ENCODE results near the gene IGSF21. TPM values are rescaled to one million over a fixed set of nuclear protein-coding genes. Genes with fewer than 3 reads are reported as not detected.

IGSF21 gene
- total RNA-seq, 1 donor from 2014 or later = 1.00 TPM

GRCh38 chr1:18192182-18192581, 84.6 kb downstream of the IGSF21 start:
- intact Hi-C loops (cut with DNase I) = no loop called here
- DNase-seq (ENCODE audit: low spot score) = no peak

GRCh38 chr1:18192974-18193373, 85.4 kb downstream of the IGSF21 start:
- intact Hi-C loops (cut with DNase I) = no loop called here
- DNase-seq (ENCODE audit: low spot score) = no peak

GRCh38 chr1:18197299-18197698, 89.7 kb downstream of the IGSF21 start:
- intact Hi-C loops (cut with DNase I) = no loop called here
- no peak for DNase-seq (ENCODE audit: low spot score)

GRCh38 chr1:18198260-18198659, 90.7 kb downstream of the IGSF21 start:
- intact Hi-C loops (cut with DNase I) = no loop called here
- no peak for DNase-seq (ENCODE audit: low spot score)

GRCh38 chr1:18199462-18199861, 91.9 kb downstream of the IGSF21 start:
- no peak for DNase-seq (ENCODE audit: low spot score)
- intact Hi-C loops (cut with DNase I) = no loop called here

GRCh38 chr1:18200136-18200717, 92.6 kb downstream of the IGSF21 start:
- no peak for DNase-seq (ENCODE audit: low spot score)

GRCh38 chr1:18200918-18201317, 93.3 kb downstream of the IGSF21 start:
- no peak for DNase-seq (ENCODE audit: low spot score)
- intact Hi-C loops (cut with DNase I) = no loop called here

More at GRCh38 chr1:18200136-18200717, 92.6 kb downstream of the IGSF21 start:
- intact Hi-C loops (cut with DNase I) = no loop called here

GRCh38 chr1:18201997-18202719, 94.6 kb downstream of the IGSF21 start:
- intact Hi-C loops (cut with DNase I) = no loop called here
- DNase-seq (ENCODE audit: low spot score) = no peak

GRCh38 chr1:18203645-18204044, 96.0 kb downstream of the IGSF21 start:
- DNase-seq (ENCODE audit: low spot score) = no peak
- intact Hi-C loops (cut with DNase I) = no loop called here

GRCh38 chr1:18204575-18204974, 97.0 kb downstream of the IGSF21 start:
- intact Hi-C loops (cut with DNase I) = no loop called here
- DNase-seq (ENCODE audit: low spot score) = no peak

- intact Hi-C loops (cut with DNase I) = no loop called here
- DNase-seq (ENCODE audit: low spot score) = no peak
These were observed 97.7 kb downstream of the IGSF21 start for GRCh38 chr1:18205319-18205718.

- DNase-seq (ENCODE audit: low spot score) = no peak
- intact Hi-C loops (cut with DNase I) = no loop called here
These were observed 104.2 kb downstream of the IGSF21 start for GRCh38 chr1:18211764-18212163.

GRCh38 chr1:18217398-18218043, 109.9 kb downstream of the IGSF21 start:
- DNase-seq (ENCODE audit: low spot score) = no peak
- intact Hi-C loops (cut with DNase I) = no loop called here

GRCh38 chr1:18229625-18230024, 122.0 kb downstream of the IGSF21 start:
- intact Hi-C loops (cut with DNase I) = loop anchor here (10.0 kb wide), 1 partner anchor 305 kb away; no protein-coding TSS in a partner anchor
- DNase-seq (ENCODE audit: low spot score) = no peak

- DNase-seq (ENCODE audit: low spot score) = no peak
- intact Hi-C loops (cut with DNase I) = loop anchor here (10.0 kb wide), 1 partner anchor 306 kb away; no protein-coding TSS in a partner anchor
These were observed 122.7 kb downstream of the IGSF21 start for GRCh38 chr1:18230321-18230720.

- DNase-seq (ENCODE audit: low spot score) = no peak
- intact Hi-C loops (cut with DNase I) = loop anchor here (10.0 kb wide), 1 partner anchor 306 kb away; no protein-coding TSS in a partner anchor
These were observed 123.2 kb downstream of the IGSF21 start for GRCh38 chr1:18230840-18231239.

GRCh38 chr1:18232052-18232451, 124.5 kb downstream of the IGSF21 start:
- intact Hi-C loops (cut with DNase I) = loop anchor here (10.0 kb wide), 1 partner anchor 307 kb away; no protein-coding TSS in a partner anchor
- no peak for DNase-seq (ENCODE audit: low spot score)

GRCh38 chr1:18233176-18233864, 125.7 kb downstream of the IGSF21 start:
- intact Hi-C loops (cut with DNase I) = loop anchor here (10.0 kb wide), 1 partner anchor 309 kb away; no protein-coding TSS in a partner anchor
- DNase-seq (ENCODE audit: low spot score) = no peak

- DNase-seq (ENCODE audit: low spot score) = no peak
- intact Hi-C loops (cut with DNase I) = loop anchor here (10.0 kb wide), 1 partner anchor 310 kb away; no protein-coding TSS in a partner anchor
These were observed 127.2 kb downstream of the IGSF21 start for GRCh38 chr1:18234790-18235242.

- DNase-seq (ENCODE audit: low spot score) = no peak
- intact Hi-C loops (cut with DNase I) = loop anchor here (10.0 kb wide), 1 partner anchor 313 kb away; no protein-coding TSS in a partner anchor
These were observed 129.8 kb downstream of the IGSF21 start for GRCh38 chr1:18237371-18237770.

Measured in cardiac septum (tissue), 1 donor.